ENCODE measurements around the gene CNTNAP2. TPM values are rescaled to one million over a fixed set of nuclear protein-coding genes. Genes with fewer than 3 reads are reported as not detected.
"Not testable (repeated sequence)": the region's sequence is repeated elsewhere in the genome, so short reads cannot be mapped to it uniquely, and the experiment has no call there.

CNTNAP2 gene
- total RNA-seq, 1 donor = 7.6 TPM

- H3K27ac ChIP-seq (ENCODE audit: low read depth, low read length) = no peak overlapping the region
- H3K9me3 ChIP-seq (ENCODE audit: low read depth, low read length) = peaks cover 2% of the 10 kb centered on the region
- no peaks in the 10 kb centered on the region for H3K36me3 ChIP-seq (ENCODE audit: insufficient read depth, low read length)
- no peak overlapping the region for H3K4me3 ChIP-seq (ENCODE audit: insufficient read depth, low read length)
- H3K4me2 ChIP-seq (ENCODE audit: insufficient read depth, low read length) = no peak overlapping the region
- no peaks in the 10 kb centered on the region for H3K4me1 ChIP-seq (ENCODE audit: insufficient read depth, low read length)
- TF ChIP-seq CTCF (IDR thresholded peaks at IDR 0.05; ENCODE audit: extremely low read depth, low read depth, low read length) = no peak
- DNase-seq (ENCODE audit: insufficient read length, low spot score, missing footprints) = no peak
- no peaks in the 10 kb centered on the region for H3K79me2 ChIP-seq (ENCODE audit: insufficient read depth, low read length)
- no peak overlapping the region for H2AFZ ChIP-seq (ENCODE audit: low read length)
- H3K27me3 ChIP-seq (ENCODE audit: insufficient read depth, low read length) = no peaks in the 10 kb centered on the region
- no peaks in the 10 kb centered on the region for H4K20me1 ChIP-seq (ENCODE audit: insufficient read depth, low read length)
Measured at GRCh38 chr7:148330124-148330818, 2213.7 kb downstream of the CNTNAP2 start.

- Histone ChIP-seq H4K20me1 (ENCODE audit: insufficient read depth, low read length) (no peaks in the 10 kb centered on the region), H3K4me3 (ENCODE audit: insufficient read depth, low read length) (no peak overlapping the region), H3K9me3 (ENCODE audit: low read depth, low read length) (peaks cover 2% of the 10 kb centered on the region), H3K4me2 (ENCODE audit: insufficient read depth, low read length) (no peak overlapping the region), H3K79me2 (ENCODE audit: insufficient read depth, low read length) (no peaks in the 10 kb centered on the region), H3K27ac (ENCODE audit: low read depth, low read length) (no peak overlapping the region), H3K4me1 (ENCODE audit: insufficient read depth, low read length) (no peaks in the 10 kb centered on the region), H2AFZ (ENCODE audit: low read length) (no peak overlapping the region), H3K27me3 (ENCODE audit: insufficient read depth, low read length) (no peaks in the 10 kb centered on the region), H3K36me3 (ENCODE audit: insufficient read depth, low read length) (no peaks in the 10 kb centered on the region)
- DNase-seq (ENCODE audit: insufficient read length, low spot score, missing footprints) = no peak
- TF ChIP-seq CTCF (IDR thresholded peaks at IDR 0.05; ENCODE audit: extremely low read depth, low read depth, low read length) = no peak
Measured at GRCh38 chr7:148330822-148331221, 2214.2 kb downstream of the CNTNAP2 start.

DNA sequence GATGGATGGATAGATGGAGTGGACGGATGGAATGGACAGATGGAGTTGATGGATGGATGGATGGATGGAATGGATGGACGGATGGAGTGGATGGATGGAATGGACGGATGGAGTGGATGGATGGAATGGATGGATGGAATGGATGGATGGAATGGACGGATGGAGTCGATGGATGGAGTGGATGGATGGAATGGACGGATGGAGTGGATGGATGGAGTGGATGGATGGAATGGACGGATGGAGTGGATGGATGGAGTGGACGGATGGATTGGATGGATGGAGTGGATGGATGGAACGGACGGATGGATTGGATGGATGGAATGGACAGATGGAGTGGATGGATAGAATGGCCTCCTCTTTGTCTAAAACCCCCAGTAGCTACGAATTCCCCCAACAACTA is 2214.9 kb downstream of the CNTNAP2 start:
- not testable (repeated sequence) for H3K79me2 ChIP-seq (ENCODE audit: insufficient read depth, low read length); H3K4me2 ChIP-seq (ENCODE audit: insufficient read depth, low read length); H3K4me1 ChIP-seq (ENCODE audit: insufficient read depth, low read length); H3K27me3 ChIP-seq (ENCODE audit: insufficient read depth, low read length); H4K20me1 ChIP-seq (ENCODE audit: insufficient read depth, low read length); H2AFZ ChIP-seq (ENCODE audit: low read length); H3K9me3 ChIP-seq (ENCODE audit: low read depth, low read length); DNase-seq (ENCODE audit: insufficient read length, low spot score, missing footprints); H3K4me3 ChIP-seq (ENCODE audit: insufficient read depth, low read length); H3K36me3 ChIP-seq (ENCODE audit: insufficient read depth, low read length); H3K27ac ChIP-seq (ENCODE audit: low read depth, low read length)

- no peaks in the 10 kb centered on the region for H3K4me1 ChIP-seq (ENCODE audit: insufficient read depth, low read length)
- H3K27me3 ChIP-seq (ENCODE audit: insufficient read depth, low read length) = peaks cover 6% of the 10 kb centered on the region
- DNase-seq (ENCODE audit: insufficient read length, low spot score, missing footprints) = no peak
- H3K36me3 ChIP-seq (ENCODE audit: insufficient read depth, low read length) = no peaks in the 10 kb centered on the region
- H3K79me2 ChIP-seq (ENCODE audit: insufficient read depth, low read length) = no peaks in the 10 kb centered on the region
- no peak overlapping the region for H3K4me3 ChIP-seq (ENCODE audit: insufficient read depth, low read length)
- peaks cover 2% of the 10 kb centered on the region for H3K9me3 ChIP-seq (ENCODE audit: low read depth, low read length)
- no peaks in the 10 kb centered on the region for H4K20me1 ChIP-seq (ENCODE audit: insufficient read depth, low read length)
- TF ChIP-seq CTCF (IDR thresholded peaks at IDR 0.05; ENCODE audit: extremely low read depth, low read depth, low read length) = no peak
- no peak overlapping the region for H2AFZ ChIP-seq (ENCODE audit: low read length)
- no peak overlapping the region for H3K4me2 ChIP-seq (ENCODE audit: insufficient read depth, low read length)
- H3K27ac ChIP-seq (ENCODE audit: low read depth, low read length) = no peak overlapping the region
Measured at GRCh38 chr7:148332191-148333186, 2215.9 kb downstream of the CNTNAP2 start.
